ENCODE data around the gene BEND6.

BEND6 gene

DNA sequence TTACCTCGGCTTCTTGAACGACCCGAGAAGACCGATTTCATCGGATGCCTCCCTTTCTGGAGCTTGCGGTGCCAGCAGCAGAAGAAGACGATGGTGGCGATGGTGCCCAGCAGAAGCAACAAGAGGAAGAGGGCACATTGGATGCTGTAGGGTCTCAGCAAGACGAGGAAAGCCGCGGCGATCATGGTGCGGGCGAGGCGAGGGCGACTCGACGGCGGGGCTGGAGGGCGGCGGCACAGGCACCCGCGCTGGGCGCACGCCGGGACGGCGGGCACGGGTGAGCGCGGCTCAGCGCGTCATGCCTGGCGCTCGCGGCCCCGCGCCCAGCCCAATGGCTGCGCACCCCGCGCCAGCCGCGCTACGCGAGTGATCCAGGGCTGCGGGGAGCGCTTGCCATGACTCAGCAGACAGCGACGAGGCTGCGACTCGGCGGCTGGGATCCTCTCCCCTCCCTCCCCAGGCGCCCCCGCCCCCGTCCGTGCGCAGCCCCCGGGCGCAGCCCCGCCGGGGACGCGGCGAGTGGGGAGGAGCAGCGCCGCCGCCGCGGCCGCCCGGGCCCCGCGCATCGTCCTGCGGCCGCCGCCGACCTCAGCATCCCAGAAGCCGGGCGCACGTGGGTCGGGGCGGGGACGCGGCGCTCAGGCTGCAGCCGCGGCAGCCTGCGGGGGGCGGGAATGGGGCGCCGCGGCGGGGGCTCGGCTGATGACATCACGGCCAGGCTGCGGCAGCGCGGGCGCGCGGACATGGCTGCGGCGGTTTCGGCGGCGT, at the start of gene BEND6:
BEND6 (plus strand) TSS at position 705 of the 768 bp plus-strand sequence. CDS start 26,704 bp downstream, outside the sequence.
- DNase-seq, result peak; percentile 78
- peak within 1 kb of the TSS; percentile 98 for H3K4me3 Mint-ChIP-seq
- H3K9me3 Mint-ChIP-seq, result no peaks in the 10 kb centered on the region
- no peaks in the 10 kb centered on the region for H3K36me3 Mint-ChIP-seq (ENCODE audit: low read depth)
- TF ChIP-seq, protein P1, sequence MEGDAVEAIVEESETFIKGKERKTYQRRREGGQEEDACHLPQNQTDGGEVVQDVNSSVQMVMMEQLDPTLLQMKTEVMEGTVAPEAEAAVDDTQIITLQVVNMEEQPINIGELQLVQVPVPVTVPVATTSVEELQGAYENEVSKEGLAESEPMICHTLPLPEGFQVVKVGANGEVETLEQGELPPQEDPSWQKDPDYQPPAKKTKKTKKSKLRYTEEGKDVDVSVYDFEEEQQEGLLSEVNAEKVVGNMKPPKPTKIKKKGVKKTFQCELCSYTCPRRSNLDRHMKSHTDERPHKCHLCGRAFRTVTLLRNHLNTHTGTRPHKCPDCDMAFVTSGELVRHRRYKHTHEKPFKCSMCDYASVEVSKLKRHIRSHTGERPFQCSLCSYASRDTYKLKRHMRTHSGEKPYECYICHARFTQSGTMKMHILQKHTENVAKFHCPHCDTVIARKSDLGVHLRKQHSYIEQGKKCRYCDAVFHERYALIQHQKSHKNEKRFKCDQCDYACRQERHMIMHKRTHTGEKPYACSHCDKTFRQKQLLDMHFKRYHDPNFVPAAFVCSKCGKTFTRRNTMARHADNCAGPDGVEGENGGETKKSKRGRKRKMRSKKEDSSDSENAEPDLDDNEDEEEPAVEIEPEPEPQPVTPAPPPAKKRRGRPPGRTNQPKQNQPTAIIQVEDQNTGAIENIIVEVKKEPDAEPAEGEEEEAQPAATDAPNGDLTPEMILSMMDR (IDR thresholded peaks at IDR 0.05), result no peak
- H3K27me3 Mint-ChIP-seq (ENCODE audit: low read depth, poor library complexity), result peaks cover 44% of the 10 kb centered on the region
- H3K4me1 Mint-ChIP-seq, result peaks cover 17% of the 10 kb centered on the region
- peak within 1 kb of the TSS; percentile 95 for H3K27ac Mint-ChIP-seq

DNA sequence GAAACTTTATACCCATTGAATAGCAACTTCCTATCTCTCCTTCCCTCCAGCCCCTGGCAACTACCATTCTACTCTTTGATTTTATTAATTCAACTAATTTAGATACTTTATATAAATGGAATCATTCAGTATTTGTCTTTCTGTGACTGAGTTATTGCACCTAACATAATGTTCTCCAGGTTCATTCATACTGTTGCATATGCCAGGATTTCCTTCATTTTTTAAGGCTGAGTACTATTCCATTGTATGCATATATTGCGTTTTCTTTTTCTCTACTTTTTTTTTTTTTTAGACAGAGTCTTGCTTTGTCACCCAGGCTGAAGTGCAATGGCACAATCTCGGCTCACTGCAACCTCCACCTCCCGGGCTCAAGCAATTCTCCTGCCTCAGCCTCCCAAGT, 49.5 kb upstream of the BEND6 start:
- peaks cover 4% of the 10 kb centered on the region for H3K27me3 Mint-ChIP-seq (ENCODE audit: low read depth, poor library complexity)
- no peak overlapping the region for H3K27ac Mint-ChIP-seq
- no peak for DNase-seq
- H3K36me3 Mint-ChIP-seq (ENCODE audit: low read depth), result no peaks in the 10 kb centered on the region
- no peak overlapping the region for H3K4me3 Mint-ChIP-seq
- TF ChIP-seq, protein P1 (IDR thresholded peaks at IDR 0.05), result no peak
- H3K9me3 Mint-ChIP-seq, result no peaks in the 10 kb centered on the region
- H3K4me1 Mint-ChIP-seq, result no peaks in the 10 kb centered on the region

DNA sequence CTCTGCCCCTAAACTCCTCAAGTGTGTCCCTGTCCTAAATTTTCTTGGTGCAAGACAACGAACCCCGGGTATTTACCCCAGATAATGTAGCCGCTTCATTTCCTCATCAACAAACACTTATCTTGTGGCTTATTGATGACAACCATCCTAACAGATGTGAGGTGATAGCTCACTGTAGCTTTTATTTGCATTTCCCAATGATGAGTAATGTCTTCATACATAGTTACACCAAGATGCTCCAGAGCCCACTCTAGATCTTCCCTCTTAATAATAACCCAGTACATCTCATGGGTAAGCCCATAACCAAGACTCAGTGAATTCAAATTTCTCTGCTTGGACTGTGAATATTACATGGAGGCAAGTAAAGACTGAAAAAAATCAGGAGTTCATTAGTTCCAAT, 48.2 kb upstream of the BEND6 start:
- peaks cover 4% of the 10 kb centered on the region for H3K27me3 Mint-ChIP-seq (ENCODE audit: low read depth, poor library complexity)
- no peaks in the 10 kb centered on the region for H3K4me1 Mint-ChIP-seq

DNA sequence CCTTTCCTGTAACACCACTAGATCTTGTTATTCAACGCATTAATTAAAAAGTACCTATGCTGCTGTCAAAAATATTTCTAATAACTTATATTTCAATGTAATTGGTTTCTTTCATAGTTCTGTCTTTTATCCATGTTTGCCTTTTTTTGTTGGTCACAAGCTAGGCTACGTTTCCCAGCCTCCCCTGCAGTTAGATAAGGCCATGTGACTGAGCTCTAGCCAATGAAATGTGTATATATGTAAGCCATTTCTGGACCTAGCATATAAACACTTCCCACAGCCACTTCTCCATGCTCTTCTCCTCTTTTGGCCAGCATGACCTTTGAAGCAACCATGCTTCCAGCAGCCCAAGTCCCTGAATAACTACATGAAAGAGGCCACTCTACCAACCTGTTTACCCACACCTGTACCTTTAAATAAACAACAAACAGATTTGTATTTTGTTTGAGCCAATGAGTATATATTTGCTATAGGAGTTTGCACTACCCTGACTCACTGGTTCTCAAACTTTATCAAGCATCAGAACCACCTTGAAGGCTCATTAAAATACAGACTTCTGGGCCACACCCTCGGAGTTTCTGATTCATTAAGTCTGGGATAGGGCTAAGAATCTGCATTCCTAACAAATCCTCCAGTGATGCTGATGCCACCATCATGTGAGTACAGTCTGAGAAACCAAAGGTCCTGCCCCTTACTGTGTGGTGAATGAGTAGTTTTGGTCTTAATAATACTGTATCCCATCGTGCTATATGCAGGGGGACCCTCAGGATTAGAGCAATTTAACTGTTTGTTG, 45.6 kb upstream of the BEND6 start:
- no peaks in the 10 kb centered on the region for H3K9me3 Mint-ChIP-seq

More for the DNA sequence above, 48.2 kb upstream of the BEND6 start:
- no peaks in the 10 kb centered on the region for H3K9me3 Mint-ChIP-seq
- TF ChIP-seq, protein P1 (IDR thresholded peaks at IDR 0.05), result no peak
- no peak overlapping the region for H3K4me3 Mint-ChIP-seq
- DNase-seq, result no peak
- H3K36me3 Mint-ChIP-seq (ENCODE audit: low read depth), result no peaks in the 10 kb centered on the region
- no peak overlapping the region for H3K27ac Mint-ChIP-seq

DNA sequence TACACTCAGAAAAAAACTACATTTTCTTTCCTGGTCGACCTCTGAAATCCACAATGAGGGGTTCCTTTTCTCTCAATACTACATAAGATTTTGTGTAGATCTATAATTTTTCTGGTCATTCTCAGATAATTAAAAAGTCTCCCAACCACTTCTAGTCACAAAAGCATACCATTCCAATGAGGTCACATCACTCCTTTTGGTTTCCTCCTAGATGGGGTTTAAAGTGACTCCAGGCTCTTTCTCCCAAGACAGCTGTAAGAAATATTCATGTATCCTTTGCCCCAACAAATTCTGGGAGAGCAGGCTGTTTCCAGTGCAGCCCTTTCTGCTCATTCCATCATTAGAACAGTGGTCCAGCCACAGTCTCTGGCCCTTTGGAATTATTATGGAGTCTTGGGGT, 43.1 kb upstream of the BEND6 start:
- Mint-ChIP-seq H3K4me1 (peaks cover 16% of the 10 kb centered on the region), H3K27me3 (ENCODE audit: low read depth, poor library complexity) (no peaks in the 10 kb centered on the region), H3K4me3 (no peak overlapping the region), H3K9me3 (no peaks in the 10 kb centered on the region), H3K36me3 (ENCODE audit: low read depth) (no peaks in the 10 kb centered on the region), H3K27ac (no peak overlapping the region)
- TF ChIP-seq, protein P1 (IDR thresholded peaks at IDR 0.05), result no peak
- DNase-seq, result no peak

More for the DNA sequence above, 45.6 kb upstream of the BEND6 start:
- TF ChIP-seq, protein P1 (IDR thresholded peaks at IDR 0.05), result no peak
- H3K27ac Mint-ChIP-seq, result no peak overlapping the region
- H3K4me3 Mint-ChIP-seq, result no peak overlapping the region
- no peaks in the 10 kb centered on the region for H3K36me3 Mint-ChIP-seq (ENCODE audit: low read depth)
- no peaks in the 10 kb centered on the region for H3K27me3 Mint-ChIP-seq (ENCODE audit: low read depth, poor library complexity)
- no peak for DNase-seq
- peaks cover 16% of the 10 kb centered on the region for H3K4me1 Mint-ChIP-seq

All from nephron progenitor cell (in vitro differentiated cells).